Keratinocyte (primary cell): Measurements from ENCODE around the gene EVL. TPM values are rescaled to one million over a fixed set of nuclear protein-coding genes. Genes with fewer than 3 reads are reported as not detected.
A peak's percentile ranks its signal among the peaks of the same experiment; 100 is the strongest.
"Not testable (repeated sequence)": the region's sequence is repeated elsewhere in the genome, so short reads cannot be mapped to it uniquely, and the experiment has no call there.

Experiments
- DNase-seq: peaks from one replicate; pipeline ENCODE4 v3.0.0-alpha.2; 2011; ENCODE audit warnings: low read depth, missing footprints, low spot score
- FAIRE-seq: peaks from 2 replicates; lab custom pipeline; 2011; peaks lifted over from hg19 to GRCh38; lab: Jason Lieb, UNC
- H2AFZ ChIP-seq: 2 replicates; pipeline ENCODE4 v1.6.0; 2012; ENCODE audit warnings: low read length, control low read depth, inconsistent platforms; ENCODE audit not compliant: control insufficient read depth
- H3K27ac ChIP-seq: 2 replicates; pipeline ENCODE4 v1.5.1; 2011; ENCODE audit warnings: low read length; ENCODE audit not compliant: control insufficient read depth, insufficient read depth
- H3K27me3 ChIP-seq: 3 replicates; pipeline ENCODE4 v1.6.0; 2011; ENCODE audit warnings: low read length; ENCODE audit not compliant: control insufficient read depth, insufficient read depth; ENCODE audit errors: extremely low read depth
- H3K36me3 ChIP-seq, 2 experiments: 2 replicates in 1 of 2; 3 replicates in 1 of 2; pipeline ENCODE4 v1.5.1; 2011; ENCODE audit warnings: low read length in 2 of 2, mild to moderate bottlenecking in 1 of 2; ENCODE audit not compliant: control insufficient read depth in 2 of 2, insufficient read depth in 2 of 2; ENCODE audit errors: extremely low read depth in 1 of 2
- H3K4me1 ChIP-seq: 3 replicates; pipeline ENCODE4 v1.5.1; 2011; ENCODE audit warnings: low read length; ENCODE audit not compliant: control insufficient read depth, insufficient read depth; ENCODE audit errors: extremely low read depth
- H3K4me2 ChIP-seq: 3 replicates; pipeline ENCODE4 v1.6.0; 2011; ENCODE audit warnings: low read depth, low read length; ENCODE audit not compliant: control insufficient read depth, insufficient read depth; ENCODE audit errors: extremely low read depth
- H3K4me3 ChIP-seq, 3 experiments: fragments of 200-600 bp in 1 of 3; sonication (generic) in 1 of 3; 2 replicates in 2 of 3; 3 replicates in 1 of 3; pipeline ENCODE4 v1.5.1; 2011 to 2016; ENCODE audit warnings: low read length in 3 of 3, mild to moderate bottlenecking in 3 of 3, control low read depth in 2 of 3, inconsistent platforms in 1 of 3, low read depth in 1 of 3, mixed read lengths in 1 of 3, mixed run types in 1 of 3, moderate library complexity in 1 of 3; ENCODE audit not compliant: control insufficient read depth in 2 of 3, insufficient read depth in 2 of 3; ENCODE audit errors: extremely low read depth in 1 of 3
- H3K79me2 ChIP-seq: 2 replicates; pipeline ENCODE4 v1.6.0; 2012; ENCODE audit warnings: low read length; ENCODE audit not compliant: control insufficient read depth, insufficient read depth
- H3K9ac ChIP-seq: 3 replicates; pipeline ENCODE4 v1.6.0; 2011; ENCODE audit warnings: low read length; ENCODE audit not compliant: control insufficient read depth, insufficient read depth; ENCODE audit errors: extremely low read depth
- H3K9me1 ChIP-seq: 3 replicates; pipeline ENCODE4 v1.6.0; 2011; ENCODE audit warnings: low read length; ENCODE audit not compliant: control insufficient read depth, insufficient read depth; ENCODE audit errors: extremely low read depth
- H3K9me3 ChIP-seq: 2 replicates; pipeline ENCODE4 v1.5.1; 2012; ENCODE audit warnings: low read depth, low read length; ENCODE audit not compliant: control insufficient read depth
- H4K20me1 ChIP-seq: 3 replicates; pipeline ENCODE4 v1.6.0; 2011; ENCODE audit warnings: low read length; ENCODE audit not compliant: control insufficient read depth, insufficient read depth; ENCODE audit errors: extremely low read depth
- CTCF ChIP-seq, 3 experiments: IDR thresholded peaks in 1 of 3; conservative IDR thresholded peaks in 1 of 3; optimal IDR thresholded peaks in 1 of 3; 2 replicates in 2 of 3; 3 replicates in 1 of 3; pipeline versions ENCODE3 to v1.5.1; 2011; ENCODE audit warnings: low read length in 3 of 3, mild to moderate bottlenecking in 3 of 3, moderate library complexity in 2 of 3, control low read depth in 1 of 3, inconsistent platforms in 1 of 3; ENCODE audit not compliant: insufficient read depth in 2 of 3; ENCODE audit errors: extremely low read depth in 1 of 3
- EZH2 ChIP-seq: IDR thresholded peaks from one replicate; pipeline ENCODE4 v1.6.1; 2012; ENCODE audit warnings: inconsistent platforms, mild to moderate bottlenecking, low read length, moderate library complexity
- dilution Hi-C: fragments of 300-500 bp; cut with MboI; formaldehyde crosslinking; loops from one replicate; pipeline ENCODE4 v1.7.0; 2020; ENCODE audit warnings: low sequenced_read_pairs; ENCODE audit not compliant: extremely low pct_ligation_motif_present
- polyA plus RNA-seq, 5 experiments: library from polyadenylated mRNA; depleted of rRNA in 3 of 5; stranded (reverse) in 3 of 5; stranded (forward) in 1 of 5; unstranded in 1 of 5; fragments of >200 nt; gene quantifications; 1 replicate in 1 of 5; 2 replicates in 3 of 5; 3 replicates in 1 of 5; pipeline versions ENCODE4 v1.2.1 to v1.2.3, GENCODE V29; 2011 to 2012; ENCODE audit warnings: missing spikeins in 2 of 5, low read depth in 1 of 5, low replicate concordance in 1 of 5

Gene EVL
- polyA plus RNA-seq, 1 donor (not counting 4 experiments of a cell fraction or from before 2014, with no cell fraction given) = 12.0 TPM

DNA sequence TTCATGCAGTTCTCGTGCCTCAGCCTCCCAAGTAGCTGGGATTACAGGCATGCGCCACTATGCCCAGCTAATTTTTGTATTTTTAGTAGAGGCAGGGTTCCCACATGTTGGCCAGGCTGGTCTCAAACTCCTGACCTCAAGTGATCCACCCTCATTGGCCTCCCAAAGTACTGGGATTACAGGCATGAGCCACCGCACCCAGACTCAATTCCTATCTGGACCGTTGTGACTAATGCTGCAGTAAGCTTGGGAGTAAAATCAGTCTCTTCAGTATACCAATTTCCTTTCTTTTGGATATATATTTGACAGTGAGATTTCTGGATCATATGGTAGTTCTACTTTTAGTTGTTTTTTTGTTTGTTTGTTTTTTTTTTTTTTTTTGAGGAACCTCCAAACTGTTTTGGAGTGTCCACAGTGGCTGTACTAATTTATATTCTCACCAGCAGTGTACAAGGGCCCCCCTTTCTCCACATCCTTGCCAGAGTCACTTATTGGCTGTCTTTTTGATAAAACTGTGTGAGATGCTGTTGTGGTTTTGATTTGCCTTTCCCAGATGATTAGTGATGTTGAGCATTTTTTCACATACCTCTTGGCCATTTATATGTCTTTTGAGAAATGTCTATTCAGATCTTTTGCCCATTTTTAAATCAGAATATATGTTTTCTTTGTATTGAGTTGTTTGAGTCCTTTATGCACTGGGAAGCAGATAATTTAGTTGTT is 37.3 kb upstream of the EVL start:
- Histone ChIP-seq H3K79me2 (no peaks in the 10 kb centered on the region), H3K27me3 (no peaks in the 10 kb centered on the region), H3K27ac (no peak overlapping the region), H3K9ac (no peak overlapping the region), H4K20me1 (no peaks in the 10 kb centered on the region), H3K4me2 (no peak overlapping the region), H3K9me3 (no peaks in the 10 kb centered on the region), H3K36me3 (no peaks in the 10 kb centered on the region), H3K4me1 (peaks cover 41% of the 10 kb centered on the region), H3K9me1 (no peaks in the 10 kb centered on the region), H2AFZ (no peak overlapping the region), H3K4me3 (no peak overlapping the region)
- DNase-seq = no peak
- no peak for FAIRE-seq
- TF ChIP-seq CTCF (optimal IDR thresholded peaks at IDR 0.05 in 1 of 3, IDR thresholded peaks at IDR 0.05 in 1 of 3, conservative IDR thresholded peaks at IDR 0.05 in 1 of 3; ENCODE audit: extremely low read depth in 1 of 3, insufficient read depth in 2 of 3, low read length in 3 of 3) = no peak
- no peak for TF ChIP-seq EZH2
- dilution Hi-C loops = no loop called here

GRCh38 chr14:100028990-100029677 is 36.1 kb upstream of the EVL start:
- Histone ChIP-seq H3K4me3 (no peak overlapping the region), H3K27ac (peak overlapping the region; percentile 91), H3K9me1 (no peaks in the 10 kb centered on the region), H3K9me3 (no peaks in the 10 kb centered on the region), H3K79me2 (no peaks in the 10 kb centered on the region), H3K36me3 (no peaks in the 10 kb centered on the region), H3K4me1 (peaks cover 47% of the 10 kb centered on the region), H3K4me2 (peak overlapping the region; percentile 4), H3K27me3 (no peaks in the 10 kb centered on the region), H4K20me1 (no peaks in the 10 kb centered on the region), H2AFZ (no peak overlapping the region), H3K9ac (no peak overlapping the region)
- dilution Hi-C loops = no loop called here
- FAIRE-seq = no peak
- no peak for DNase-seq
- peak in 1 of 3 experiments; percentile 30 for TF ChIP-seq CTCF (optimal IDR thresholded peaks at IDR 0.05 in 1 of 3, IDR thresholded peaks at IDR 0.05 in 1 of 3, conservative IDR thresholded peaks at IDR 0.05 in 1 of 3; ENCODE audit: extremely low read depth in 1 of 3, insufficient read depth in 2 of 3, low read length in 3 of 3)
- no peak for TF ChIP-seq EZH2

GRCh38 chr14:100030006-100030405 is 35.2 kb upstream of the EVL start:
- Histone ChIP-seq H3K4me3 (peak overlapping the region in 2 of 3 experiments; percentile 41 to 44), H3K27ac (peak overlapping the region; percentile 91), H3K9ac (peak overlapping the region; percentile 74), H3K4me1 (peaks cover 43% of the 10 kb centered on the region), H3K4me2 (peak overlapping the region; percentile 88)
- H3K27me3 ChIP-seq, FAIRE-seq, H2AFZ ChIP-seq, H3K9me1 ChIP-seq, DNase-seq, H3K79me2 ChIP-seq, H4K20me1 ChIP-seq, H3K36me3 ChIP-seq, H3K9me3 ChIP-seq, dilution Hi-C loops: not testable (repeated sequence)
